K562 (cell line): ENCODE results near the gene KSR2. TPM values are rescaled to one million over a fixed set of nuclear protein-coding genes. Genes with fewer than 3 reads are reported as not detected.
"Not testable (repeated sequence)": the region's sequence is repeated elsewhere in the genome, so short reads cannot be mapped to it uniquely, and the experiment has no call there.

ENCODE experiments used
- ATAC-seq: fragments of 200-7000 bp; cut with Tn5 transposase; 3 replicates; pipeline ENCODE4 v1.9.1; 2020; ENCODE audit warnings: moderate library complexity
- BruUV-seq: library from RNA; stranded (reverse); fragments of 400-500 nt; replicated peaks from 2 replicates; lab custom pipeline; 2021; lab: Mats Ljungman, UMichigan
- CTCF ChIA-PET: fragments of 300-600 bp; formaldehyde crosslinking; extraction: SDS; loops from one replicate; lab custom pipeline; 2021; ENCODE audit warnings: low intra/inter-chr PET ratio; lab: Yijun Ruan, JAX
- POLR2A ChIA-PET: fragments of 300-600, 350-650 bp; sonication (Branson Sonifier 250); formaldehyde crosslinking; extraction: SDS; loops from one replicate; lab custom pipeline; 2021; ENCODE audit warnings: antibody characterized with exemption, inconsistent platforms; lab: Yijun Ruan, JAX
- DNase-seq, 4 experiments: peaks; one replicate each; pipeline versions ENCODE4 v3.0.0 to v3.0.0-alpha.2; 2011 to 2018; ENCODE audit warnings: low spot score in 3 of 4, mixed read lengths in 3 of 4; ENCODE audit errors: extremely low read depth in 1 of 4
- FAIRE-seq: peaks from 2 replicates; lab custom pipeline; 2011; peaks lifted over from hg19 to GRCh38; lab: Jason Lieb, UNC
- H2AFZ ChIP-seq: 2 replicates; pipeline ENCODE4 v1.6.0; 2011; ENCODE audit warnings: low read depth, low read length, control low read depth, inconsistent platforms
- H3K27ac ChIP-seq: fragments of 200-600 bp; 3 replicates; pipeline ENCODE4 v1.8.0; 2011; ENCODE audit warnings: low read depth, mild to moderate bottlenecking, control low read depth, inconsistent platforms, low read length, moderate library complexity, mixed read lengths; ENCODE audit errors: extremely low read depth
- H3K27me3 ChIP-seq, 2 experiments: fragments of 300-600 bp in 1 of 2; 2 replicates in 1 of 2; 3 replicates in 1 of 2; pipeline versions ENCODE4 v1.6.0 to v1.8.0; 2011; ENCODE audit warnings: inconsistent platforms in 2 of 2, low read length in 2 of 2, mild to moderate bottlenecking in 1 of 2, mixed read lengths in 1 of 2, moderate library complexity in 1 of 2; ENCODE audit not compliant: control insufficient read depth in 2 of 2, insufficient read depth in 2 of 2
- H3K36me3 ChIP-seq: fragments of 300-600 bp; 3 replicates; pipeline ENCODE4 v1.8.0; 2011; ENCODE audit warnings: mild to moderate bottlenecking, low read length, inconsistent platforms; ENCODE audit not compliant: control insufficient read depth, insufficient read depth
- H3K4me1 ChIP-seq, 2 experiments: fragments of 200-600 bp in 1 of 2; replicated peaks in 1 of 2; 2 replicates in 1 of 2; 3 replicates in 1 of 2; pipeline versions ENCODE4 v1.5.1 to v1.8.0; 2011; ENCODE audit warnings: inconsistent platforms in 2 of 2, low read length in 2 of 2, mild to moderate bottlenecking in 1 of 2, mixed read lengths in 1 of 2, moderate library complexity in 1 of 2; ENCODE audit not compliant: control insufficient read depth in 2 of 2, insufficient read depth in 2 of 2
- H3K4me2 ChIP-seq: 2 replicates; pipeline ENCODE4 v1.6.1; 2011; ENCODE audit warnings: low read length, control low read depth, inconsistent platforms, mixed read lengths; ENCODE audit not compliant: insufficient read depth
- H3K4me3 ChIP-seq: fragments of 200-600 bp; sonication (generic), shearing (Covaris generic); 2 replicates; pipeline ENCODE4 v1.5.1; 2016; ENCODE audit warnings: control low read depth, inconsistent platforms
- H3K79me2 ChIP-seq: fragments of 200-600 bp; 3 replicates; pipeline ENCODE4 v1.8.0; 2011; ENCODE audit warnings: low read length, inconsistent platforms; ENCODE audit not compliant: control insufficient read depth, insufficient read depth
- H3K9ac ChIP-seq, 2 experiments: 2 replicates each; pipeline versions ENCODE4 v1.6.0 to v1.6.1; 2011; ENCODE audit warnings: low read depth in 2 of 2, low read length in 2 of 2, control low read depth in 1 of 2, inconsistent platforms in 1 of 2, mild to moderate bottlenecking in 1 of 2, mixed read lengths in 1 of 2; ENCODE audit not compliant: insufficient read depth in 1 of 2
- H3K9me1 ChIP-seq: one replicate; pipeline ENCODE4 v1.6.0; 2011; ENCODE audit warnings: inconsistent platforms, mild to moderate bottlenecking, low read length, moderate library complexity; ENCODE audit not compliant: control insufficient read depth, insufficient read depth
- H3K9me3 ChIP-seq: replicated peaks from 2 replicates; pipeline ENCODE4 v1.5.1; 2011; ENCODE audit warnings: low read depth, low read length, inconsistent platforms; ENCODE audit not compliant: control insufficient read depth, insufficient read depth
- H4K20me1 ChIP-seq: replicated peaks from 2 replicates; pipeline ENCODE4 v1.6.1; 2011; ENCODE audit warnings: low read length, inconsistent platforms, mixed read lengths; ENCODE audit not compliant: control insufficient read depth, insufficient read depth
- CREM ChIP-seq: IDR thresholded peaks from 2 replicates; pipeline ENCODE4 v1.6.1; 2014; ENCODE audit warnings: antibody characterized with exemption, low read depth
- GATAD2A ChIP-seq: fragments of 450-650 bp; IDR thresholded peaks from 2 replicates; pipeline ENCODE4 v1.6.1; 2017
- TAF15 ChIP-seq: fragments of 200-400 bp; formaldehyde crosslinking; IDR thresholded peaks from 2 replicates; pipeline ENCODE4 v1.6.1; 2017; ENCODE audit warnings: mild to moderate bottlenecking, low read depth, low read length, moderate library complexity
- THRAP3 ChIP-seq: fragments of 450-650 bp; IDR thresholded peaks from 2 replicates; pipeline ENCODE4 v1.6.1; 2016; ENCODE audit warnings: mild to moderate bottlenecking, inconsistent platforms, borderline replicate concordance
- ZBTB1 ChIP-seq: sonication (generic); formaldehyde crosslinking; IDR thresholded peaks from 2 replicates; pipeline ENCODE4 v1.8.1; 2023; ENCODE audit warnings: missing genetic modification reagents, low read depth, mild to moderate bottlenecking, borderline replicate concordance
- WGBS: fragments of 100-300 bp; shearing (Covaris generic); methylation state at CpG from one replicate; pipeline ENCODE4 v1.1.6; 2016; ENCODE audit warnings: low coverage, mixed read lengths; ENCODE audit not compliant: insufficient coverage; ENCODE audit errors: missing lambda C conversion rate; 5-methylcytosine and 5-hydroxymethylcytosine counted together
- in situ Hi-C: fragments of 300-500 bp; cut with MboI; formaldehyde crosslinking; loops from 4 replicates; pipeline ENCODE4 v1.15.0; 2018; ENCODE audit warnings: inconsistent platforms, mixed read lengths
- intact Hi-C: fragments of 100-400 bp; cut with micrococcal nuclease; formaldehyde crosslinking; loops from 2 replicates; pipeline ENCODE4 v1.14.2; 2022
- polyA plus RNA-seq, 8 experiments: library from polyadenylated mRNA; depleted of rRNA in 4 of 8; stranded (reverse) in 5 of 8; unstranded in 3 of 8; fragments of >200 nt; fragmentation: Nextera tagmentation in 2 of 8; fragmentation: Illumina TruSeq in 1 of 8; extraction: Ambion mirVana in 2 of 8; extraction: Trizol in 1 of 8; gene quantifications; 2 replicates each; pipeline versions ENCODE4 v1.2.1 to v1.2.3, GENCODE V29; 2011 to 2014; ENCODE audit warnings: inconsistent platforms in 1 of 8, missing spikeins in 1 of 8
- total RNA-seq, 7 experiments: library from RNA; depleted of rRNA in 6 of 7; stranded (reverse); fragments of >200 nt in 6 of 7; fragmentation: Illumina TruSeq in 2 of 7; extraction: Trizol in 2 of 7; gene quantifications; 2 replicates each; pipeline versions ENCODE4 v1.2.1 to v1.2.3, GENCODE V29; 2011 to 2021; ENCODE audit warnings: low replicate concordance in 1 of 7

KSR2 gene
- total and polyA plus RNA-seq, 9 of the 15 experiments (the other 6 are each of a cell fraction or from before 2014, with no cell fraction given), result not detected

GRCh38 chr12:117746358-117746757, 222.4 kb downstream of the KSR2 start:
- H3K79me2 ChIP-seq, H2AFZ ChIP-seq, H3K27ac ChIP-seq, FAIRE-seq, H3K36me3 ChIP-seq, intact Hi-C loops, H3K4me1 ChIP-seq, POLR2A ChIA-PET, H4K20me1 ChIP-seq, in situ Hi-C loops, DNase-seq, H3K9me1 ChIP-seq, BruUV-seq, CTCF ChIA-PET, H3K9me3 ChIP-seq, H3K9ac ChIP-seq, H3K27me3 ChIP-seq, ATAC-seq, H3K4me2 ChIP-seq, H3K4me3 ChIP-seq: not testable (repeated sequence)

DNA sequence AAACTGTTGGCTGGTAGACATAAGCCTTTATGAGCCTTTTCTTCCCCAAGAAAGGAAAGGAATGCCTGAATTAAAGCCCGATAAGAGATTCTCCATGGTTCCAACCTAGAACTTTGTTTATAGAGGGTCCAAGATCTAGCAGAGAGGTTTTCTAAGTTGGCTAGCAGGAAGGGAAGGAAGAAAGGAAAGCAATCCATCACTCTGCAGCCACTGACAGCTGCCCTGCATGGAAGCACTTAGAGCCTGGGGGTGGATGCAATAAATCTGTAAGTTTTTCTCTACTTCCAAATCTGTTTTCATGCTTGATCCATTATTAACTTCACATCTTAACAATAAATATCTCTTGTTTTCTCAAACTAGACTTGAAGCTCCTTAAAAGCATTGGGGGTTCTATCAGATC, 224.4 kb downstream of the KSR2 start:
- no peaks in the 10 kb centered on the region for H3K9me3 ChIP-seq
- TF ChIP-seq GATAD2A (no peak), TAF15 (no peak), ZBTB1 (CRISPR knock-in tag) (no peak), CREM (no peak), THRAP3 (no peak)
- H3K79me2 ChIP-seq, result no peaks in the 10 kb centered on the region
- no peaks in the 10 kb centered on the region for H3K4me1 ChIP-seq
- in situ Hi-C loops, result no loop called here
- ATAC-seq (no peak), FAIRE-seq (no peak), DNase-seq (no peak)
- no peaks in the 10 kb centered on the region for H3K36me3 ChIP-seq
- intact Hi-C loops, result no loop called here
- no peaks in the 10 kb centered on the region for H3K27me3 ChIP-seq
- no TSS peak for BruUV-seq
- CTCF ChIA-PET, result no interaction called here
- no peak overlapping the region for H2AFZ ChIP-seq
- H3K4me3 ChIP-seq, result no peak overlapping the region
- H3K9ac ChIP-seq, result no peak overlapping the region
- no peak overlapping the region for H3K27ac ChIP-seq
- WGBS, result 0% methylated on average over 1 of the region's 1 CpG
- H3K9me1 ChIP-seq, result no peaks in the 10 kb centered on the region
- no peaks in the 10 kb centered on the region for H4K20me1 ChIP-seq
- no peak overlapping the region for H3K4me2 ChIP-seq
- POLR2A ChIA-PET, result no interaction called here
